ENCODE data around the gene LNX1.

GRCh38 chr4:53574528-53574927 is 16.8 kb downstream of the LNX1 start:
- TF ChIP-seq POLR2A (IDR thresholded peaks at IDR 0.05; ENCODE audit: low read length) (no peak), GATA1 (IDR thresholded peaks at IDR 0.05; ENCODE audit: low read depth, low read length) (no peak)
